K562 (cell line): ENCODE data around the gene NECTIN2. TPM values are rescaled to one million over a fixed set of nuclear protein-coding genes. Genes with fewer than 3 reads are reported as not detected.

ENCODE experiments used
- CC2D1A ChIP-seq: fragments of 450-650 bp; IDR thresholded peaks from 2 replicates; pipeline ENCODE4 v1.6.1; 2017; ENCODE audit warnings: mild to moderate bottlenecking
- CREBBP ChIP-seq: IDR thresholded peaks from one replicate; pipeline ENCODE4 v1.6.1; 2012; ENCODE audit warnings: low read depth, mild to moderate bottlenecking, control low read depth, inconsistent platforms, low read length
- E2F3 ChIP-seq: fragments of 250-450 bp; sonication (Bioruptor Pico); IDR thresholded peaks from 2 replicates; pipeline ENCODE4 v1.4.0; 2020; ENCODE audit warnings: mild to moderate bottlenecking
- HEY1 ChIP-seq: fragments of 250-450 bp; sonication (Bioruptor Pico); IDR thresholded peaks from 2 replicates; pipeline ENCODE4 v1.5.0; 2020; ENCODE audit warnings: mild to moderate bottlenecking, moderate library complexity, borderline replicate concordance
- HNRNPK ChIP-seq: fragments of 200-400 bp; formaldehyde crosslinking; IDR thresholded peaks from one replicate; pipeline ENCODE4 v1.6.1; 2018; ENCODE audit warnings: mild to moderate bottlenecking, low read depth, low read length; ENCODE audit not compliant: poor library complexity, severe bottlenecking
- NR2C2 ChIP-seq, 2 experiments: fragments of 200-800 bp in 1 of 2; sonication (Bioruptor generic) in 1 of 2; sonication (generic) in 1 of 2; formaldehyde crosslinking in 1 of 2; IDR thresholded peaks; 2 replicates each; pipeline versions ENCODE4 v1.6.1 to v1.8.0; 2016 to 2022; ENCODE audit warnings: mild to moderate bottlenecking in 1 of 2, missing compliant biosample characterization in 1 of 2, missing genetic modification characterization in 1 of 2, missing genetic modification reagents in 1 of 2
- RBFOX2 ChIP-seq: fragments of 200-400 bp; formaldehyde crosslinking; IDR thresholded peaks from 2 replicates; pipeline ENCODE4 v1.6.1; 2017; ENCODE audit warnings: low read depth, mild to moderate bottlenecking, low read length, moderate library complexity
- SOX6 ChIP-seq: fragments of 450-650 bp; IDR thresholded peaks from 2 replicates; pipeline ENCODE4 v1.6.1; 2014; ENCODE audit warnings: mild to moderate bottlenecking
- ZFP1 ChIP-seq: fragments of 450-650 bp; formaldehyde crosslinking; IDR thresholded peaks from 2 replicates; pipeline ENCODE4 v1.4.0; 2020; ENCODE audit warnings: mild to moderate bottlenecking, mixed read lengths
- ZNF696 ChIP-seq: fragments of 250-450 bp; sonication (Bioruptor Pico); conservative IDR thresholded peaks from 2 replicates; pipeline ENCODE4 v1.4.0; 2020; ENCODE audit warnings: mild to moderate bottlenecking, moderate library complexity
- polyA plus RNA-seq, 8 experiments: library from polyadenylated mRNA; depleted of rRNA in 4 of 8; stranded (reverse) in 5 of 8; unstranded in 3 of 8; fragments of >200 nt; fragmentation: Nextera tagmentation in 2 of 8; fragmentation: Illumina TruSeq in 1 of 8; extraction: Ambion mirVana in 2 of 8; extraction: Trizol in 1 of 8; gene quantifications; 2 replicates each; pipeline versions ENCODE4 v1.2.1 to v1.2.3, GENCODE V29; 2011 to 2014; ENCODE audit warnings: inconsistent platforms in 1 of 8, missing spikeins in 1 of 8
- total RNA-seq, 7 experiments: library from RNA; depleted of rRNA in 6 of 7; stranded (reverse); fragments of >200 nt in 6 of 7; fragmentation: Illumina TruSeq in 2 of 7; extraction: Trizol in 2 of 7; gene quantifications; 2 replicates each; pipeline versions ENCODE4 v1.2.1 to v1.2.3, GENCODE V29; 2011 to 2021; ENCODE audit warnings: low replicate concordance in 1 of 7
- TF ChIP-seq, protein P1 (sequence below): fragments of 450-650 bp; IDR thresholded peaks from 2 replicates; pipeline ENCODE4 v1.7.1; 2018; ENCODE audit warnings: mild to moderate bottlenecking, low read depth; ENCODE audit not compliant: partially characterized antibody
- TF ChIP-seq, protein P2 (sequence below): fragments of 450-650 bp; formaldehyde crosslinking; IDR thresholded peaks from 2 replicates; pipeline ENCODE4 v1.4.0; 2022; ENCODE audit warnings: missing genetic modification characterization

NECTIN2 gene
- total and polyA plus RNA-seq, 9 of the 15 experiments (the other 6 are each of a cell fraction or from before 2014, with no cell fraction given), result 3.9 to 94.9 (median 34.9) TPM

DNA sequence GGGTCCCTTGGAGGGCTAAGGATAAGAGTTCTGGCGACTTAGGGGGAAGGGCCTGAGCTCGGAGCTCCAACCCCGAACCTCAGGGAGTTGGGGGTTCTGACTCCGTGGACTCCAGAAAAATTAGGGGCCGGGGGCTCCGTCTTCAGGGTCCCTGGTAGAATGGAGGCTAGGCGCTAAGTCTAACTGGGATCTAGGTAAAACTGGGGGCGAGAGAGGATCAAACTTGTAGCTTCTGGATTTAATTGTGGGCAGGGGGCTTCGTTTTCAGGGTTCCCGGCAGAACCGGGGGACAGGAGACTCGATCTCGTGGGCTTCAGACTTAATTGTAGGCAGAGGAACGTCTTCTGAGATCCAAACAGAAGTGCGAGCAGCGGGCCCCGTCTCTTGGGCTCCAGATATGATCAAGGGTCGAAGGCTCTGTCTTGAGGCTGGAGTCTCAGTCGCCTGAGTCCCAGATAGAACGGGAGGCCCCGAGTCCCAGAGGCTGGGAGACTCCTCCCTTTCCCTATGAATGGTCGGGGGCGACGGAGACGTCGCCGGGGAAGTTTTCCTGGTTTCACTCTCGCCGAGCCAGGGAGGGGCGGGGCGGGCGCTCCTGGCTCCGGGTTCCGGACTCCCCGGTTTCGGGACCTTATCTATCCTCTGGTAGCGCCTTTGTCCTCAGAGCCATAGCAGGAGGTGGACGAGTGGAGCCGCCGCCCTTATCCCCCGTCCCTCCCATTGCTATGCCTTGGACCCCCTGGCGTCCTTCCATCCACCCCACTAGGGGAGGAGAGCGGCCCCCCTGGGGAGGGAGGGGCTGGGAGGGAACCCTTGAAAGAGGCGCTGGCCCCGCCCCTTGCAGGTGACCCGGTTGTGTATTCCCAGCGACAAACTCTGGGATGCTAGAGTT is 1.3 kb downstream of the NECTIN2 start (continued):
- TF ChIP-seq HEY1 (CRISPR knock-in tag) (no peak), NR2C2 (CRISPR knock-in tag; IDR thresholded peaks at IDR 0.05) (no peak), NR2C2 (tag; IDR thresholded peaks at IDR 0.05) (peak; percentile 84), ZFP1 (no peak), CC2D1A (no peak; the same call in 1 of the 2 replicates), SOX6 (0 out of 2 replicates have a peak, but pooled peaks have one; percentile 15), RBFOX2 (peak; percentile 68), CREBBP (no peak), ZNF696 (CRISPR knock-in tag) (no peak), HNRNPK (no peak), E2F3 (CRISPR knock-in tag) (no peak)
- TF ChIP-seq, protein P1, sequence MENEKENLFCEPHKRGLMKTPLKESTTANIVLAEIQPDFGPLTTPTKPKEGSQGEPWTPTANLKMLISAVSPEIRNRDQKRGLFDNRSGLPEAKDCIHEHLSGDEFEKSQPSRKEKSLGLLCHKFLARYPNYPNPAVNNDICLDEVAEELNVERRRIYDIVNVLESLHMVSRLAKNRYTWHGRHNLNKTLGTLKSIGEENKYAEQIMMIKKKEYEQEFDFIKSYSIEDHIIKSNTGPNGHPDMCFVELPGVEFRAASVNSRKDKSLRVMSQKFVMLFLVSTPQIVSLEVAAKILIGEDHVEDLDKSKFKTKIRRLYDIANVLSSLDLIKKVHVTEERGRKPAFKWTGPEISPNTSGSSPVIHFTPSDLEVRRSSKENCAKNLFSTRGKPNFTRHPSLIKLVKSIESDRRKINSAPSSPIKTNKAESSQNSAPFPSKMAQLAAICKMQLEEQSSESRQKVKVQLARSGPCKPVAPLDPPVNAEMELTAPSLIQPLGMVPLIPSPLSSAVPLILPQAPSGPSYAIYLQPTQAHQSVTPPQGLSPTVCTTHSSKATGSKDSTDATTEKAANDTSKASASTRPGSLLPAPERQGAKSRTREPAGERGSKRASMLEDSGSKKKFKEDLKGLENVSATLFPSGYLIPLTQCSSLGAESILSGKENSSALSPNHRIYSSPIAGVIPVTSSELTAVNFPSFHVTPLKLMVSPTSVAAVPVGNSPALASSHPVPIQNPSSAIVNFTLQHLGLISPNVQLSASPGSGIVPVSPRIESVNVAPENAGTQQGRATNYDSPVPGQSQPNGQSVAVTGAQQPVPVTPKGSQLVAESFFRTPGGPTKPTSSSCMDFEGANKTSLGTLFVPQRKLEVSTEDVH, result no peak
- TF ChIP-seq, protein P2, sequence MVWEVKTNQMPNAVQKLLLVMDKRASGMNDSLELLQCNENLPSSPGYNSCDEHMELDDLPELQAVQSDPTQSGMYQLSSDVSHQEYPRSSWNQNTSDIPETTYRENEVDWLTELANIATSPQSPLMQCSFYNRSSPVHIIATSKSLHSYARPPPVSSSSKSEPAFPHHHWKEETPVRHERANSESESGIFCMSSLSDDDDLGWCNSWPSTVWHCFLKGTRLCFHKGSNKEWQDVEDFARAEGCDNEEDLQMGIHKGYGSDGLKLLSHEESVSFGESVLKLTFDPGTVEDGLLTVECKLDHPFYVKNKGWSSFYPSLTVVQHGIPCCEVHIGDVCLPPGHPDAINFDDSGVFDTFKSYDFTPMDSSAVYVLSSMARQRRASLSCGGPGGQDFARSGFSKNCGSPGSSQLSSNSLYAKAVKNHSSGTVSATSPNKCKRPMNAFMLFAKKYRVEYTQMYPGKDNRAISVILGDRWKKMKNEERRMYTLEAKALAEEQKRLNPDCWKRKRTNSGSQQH (CRISPR knock-in tag), result no peak
